GM19240 (cell line): ENCODE results near the gene TRIM49C.
"Not testable (repeated sequence)": the region's sequence is repeated elsewhere in the genome, so short reads cannot be mapped to it uniquely, and the experiment has no call there.

Experiments used
- DNase-seq: peaks from one replicate; pipeline ENCODE4 v3.0.0; 2011; ENCODE audit warnings: low spot score; ENCODE audit not compliant: insufficient read length

The TRIM49C gene, protein sequence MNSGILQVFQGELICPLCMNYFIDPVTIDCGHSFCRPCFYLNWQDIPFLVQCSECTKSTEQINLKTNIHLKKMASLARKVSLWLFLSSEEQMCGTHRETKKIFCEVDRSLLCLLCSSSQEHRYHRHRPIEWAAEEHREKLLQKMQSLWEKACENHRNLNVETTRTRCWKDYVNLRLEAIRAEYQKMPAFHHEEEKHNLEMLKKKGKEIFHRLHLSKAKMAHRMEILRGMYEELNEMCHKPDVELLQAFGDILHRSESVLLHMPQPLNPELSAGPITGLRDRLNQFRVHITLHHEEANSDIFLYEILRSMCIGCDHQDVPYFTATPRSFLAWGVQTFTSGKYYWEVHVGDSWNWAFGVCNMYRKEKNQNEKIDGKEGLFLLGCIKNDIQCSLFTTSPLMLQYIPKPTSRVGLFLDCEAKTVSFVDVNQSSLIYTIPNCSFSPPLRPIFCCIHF

DNA sequence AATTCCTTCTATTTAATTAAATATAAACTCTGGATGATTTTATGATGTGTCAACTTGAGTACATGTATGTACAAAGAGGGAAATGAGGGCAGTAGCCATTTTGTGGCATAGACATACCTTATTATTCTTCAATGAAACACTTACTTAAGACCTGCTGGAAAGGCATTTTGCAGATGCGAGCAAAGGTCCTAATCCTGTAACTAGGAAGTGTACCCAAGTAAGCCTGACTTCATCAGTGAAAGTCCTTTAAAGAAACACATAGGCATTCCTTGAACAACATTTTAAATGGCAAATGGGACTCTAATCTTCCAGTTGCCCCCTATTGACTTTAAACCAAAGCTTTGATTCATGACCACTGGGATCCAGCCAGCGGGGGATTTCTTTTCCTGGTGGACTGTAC, at the start of gene TRIM49C:
TSS of gene TRIM49C (plus strand) at position 301 of the 400 bp plus-strand sequence. CDS start 4,106 bp downstream, outside the sequence.
- not testable (repeated sequence) for DNase-seq

DNA sequence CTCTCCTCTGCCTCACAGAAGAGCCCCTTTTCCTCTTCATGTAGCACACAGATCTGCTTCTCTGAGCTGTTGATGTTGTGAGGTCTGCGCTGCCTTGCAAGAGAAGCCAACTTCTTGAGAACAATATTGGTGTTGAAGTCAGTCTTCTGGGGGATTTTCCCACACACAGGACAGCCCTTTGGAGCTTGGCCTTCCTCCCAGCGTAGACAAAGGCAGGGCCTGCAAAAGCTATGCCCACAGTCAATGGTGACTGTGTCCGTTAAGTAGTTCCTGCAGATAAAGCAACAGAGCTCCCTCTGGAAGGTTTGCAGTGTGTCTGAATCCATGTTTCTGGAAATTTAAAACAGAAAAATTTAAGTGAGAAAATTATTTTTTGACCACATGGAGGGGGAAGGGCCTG, 6.7 kb upstream of the TRIM49C start:
- DNase-seq = not testable (repeated sequence)

DNA sequence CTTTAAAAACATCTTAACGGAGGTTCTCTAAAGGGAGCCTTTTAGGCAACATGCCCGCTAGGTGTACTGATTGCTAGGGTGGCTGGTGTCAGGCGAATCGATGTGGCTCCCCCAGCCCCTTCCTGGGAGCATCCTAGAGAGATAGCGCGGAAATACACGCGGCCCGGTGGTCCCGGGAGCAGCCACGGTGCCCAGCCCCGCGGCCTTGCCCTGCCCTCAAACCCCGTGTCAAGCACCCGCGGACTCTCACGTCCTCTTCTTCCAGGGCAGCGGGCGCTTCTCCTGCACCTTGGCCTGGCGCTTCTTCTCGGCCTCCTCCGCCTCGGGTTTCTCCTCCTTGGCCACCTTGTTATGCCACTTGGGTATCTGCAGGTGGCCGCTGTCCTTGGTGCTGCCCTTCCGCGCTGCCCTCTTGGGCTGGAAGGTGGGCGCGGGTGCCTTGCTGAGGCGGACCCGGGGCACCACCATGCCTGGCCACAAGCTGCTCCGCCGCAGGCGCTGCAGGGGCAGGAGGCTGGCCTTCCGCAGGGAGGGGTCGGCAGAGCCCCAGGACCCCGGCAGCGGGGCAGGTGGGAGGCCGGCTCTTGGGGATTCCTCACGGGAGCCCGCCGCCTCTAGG, 20.8 kb downstream of the TRIM49C start:
- DNase-seq = not testable (repeated sequence)

DNA sequence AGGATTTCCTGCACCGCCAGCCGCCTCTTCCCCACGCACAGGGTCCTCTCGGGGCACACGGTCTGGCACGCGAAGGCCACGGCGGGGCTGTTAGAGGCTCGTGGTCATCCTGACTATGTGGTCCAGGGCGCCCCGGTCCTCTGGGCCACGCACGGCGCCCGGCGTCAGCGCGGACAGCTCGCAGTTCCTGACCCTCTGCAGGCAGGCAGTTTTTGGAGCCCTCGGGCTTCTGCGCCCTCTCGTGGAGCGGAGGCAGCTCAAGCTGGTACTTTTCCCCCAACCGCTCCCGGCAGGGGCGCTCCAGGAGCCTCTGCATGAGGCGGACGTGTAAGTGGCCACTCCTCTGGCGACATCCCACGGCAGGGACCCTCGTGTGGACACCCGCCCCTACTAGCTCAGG, 21.4 kb downstream of the TRIM49C start:
- not testable (repeated sequence) for DNase-seq

DNA sequence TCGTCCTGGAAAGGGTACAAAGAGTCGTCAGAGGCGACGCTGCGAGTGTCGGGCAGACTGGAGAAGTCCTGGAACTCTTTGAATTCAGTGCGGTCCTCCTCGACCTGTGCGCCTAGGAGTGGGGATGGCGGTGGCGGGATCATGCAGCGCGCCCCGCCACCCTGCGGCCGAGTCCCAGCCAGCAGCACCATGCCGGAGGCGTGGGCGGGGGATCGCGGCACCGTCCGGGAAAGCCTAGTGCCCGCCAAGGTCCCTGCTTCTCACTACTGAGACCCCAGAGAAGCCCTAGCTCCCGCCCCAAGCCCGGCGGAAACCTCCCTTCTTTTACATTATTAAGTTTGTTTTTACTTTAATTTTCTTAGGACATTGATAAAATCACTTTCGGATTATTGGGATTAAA, 22.6 kb downstream of the TRIM49C start:
- not testable (repeated sequence) for DNase-seq

DNA sequence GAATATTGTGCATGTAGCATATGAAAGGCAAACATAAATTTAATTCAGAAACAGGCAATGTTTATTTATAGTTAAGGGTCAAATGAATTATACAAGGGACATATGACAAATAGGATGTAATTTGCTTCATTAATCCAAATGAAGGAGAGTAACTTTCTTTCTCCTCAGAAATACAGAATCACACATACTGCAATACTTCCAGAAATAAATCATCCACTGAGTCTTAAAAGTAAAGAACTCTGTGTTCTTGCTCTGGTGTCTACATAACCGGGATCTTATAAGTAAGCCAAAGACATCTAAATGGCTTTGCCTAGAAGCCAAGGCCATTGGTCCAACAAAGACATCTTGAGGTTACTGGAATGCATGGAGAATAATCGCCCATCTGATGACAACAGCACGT, 54.7 kb downstream of the TRIM49C start, which contains the start of gene UBTFL1:
TSS of gene UBTFL1 (plus strand) at position 301 of the 400 bp plus-strand sequence. CDS start at position 301, 0 bp downstream.
- not testable (repeated sequence) for DNase-seq

DNA sequence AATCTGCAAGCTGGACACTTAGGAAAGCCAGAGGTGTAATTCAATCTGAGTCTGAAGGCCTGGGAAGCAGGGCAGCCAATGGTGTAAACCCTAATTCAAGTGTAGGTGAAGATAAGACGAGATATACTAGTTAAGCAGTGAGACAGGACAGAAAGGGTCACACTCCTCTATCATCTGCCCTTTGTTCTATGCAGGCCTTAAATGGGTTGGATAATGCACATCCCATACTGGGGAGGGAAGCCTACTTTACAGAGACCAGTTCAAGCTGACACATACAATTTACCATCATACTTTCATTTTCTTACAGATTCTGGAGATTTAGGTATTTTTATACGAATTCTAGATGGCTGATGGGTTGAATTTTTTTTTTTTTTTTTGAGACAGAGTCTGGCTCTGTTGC, 57.8 kb downstream of the TRIM49C start:
- DNase-seq = not testable (repeated sequence)
